H1 (cell line): ENCODE measurements around the gene SLC6A12. TPM values are rescaled to one million over a fixed set of nuclear protein-coding genes. Genes with fewer than 3 reads are reported as not detected.

Experiments
- CTCF ChIA-PET: fragments of 300-600 bp; sonication (Branson Sonifier 250); formaldehyde crosslinking; loops from one replicate; lab custom pipeline; 2021; ENCODE audit not compliant: partially characterized antibody; lab: Charles Lee
- POLR2A ChIA-PET: fragments of 300-600 bp; sonication (Branson Sonifier 250); formaldehyde crosslinking; loops from one replicate; lab custom pipeline; 2021; ENCODE audit warnings: inconsistent platforms; ENCODE audit not compliant: partially characterized antibody; lab: Charles Lee
- DNase-seq, 2 experiments: peaks; one replicate each; pipeline versions ENCODE4 v3.0.0 to v3.0.0-alpha.2; 2010 to 2022; ENCODE audit warnings: low spot score in 2 of 2, low read depth in 1 of 2, mixed read lengths in 1 of 2
- FAIRE-seq: peaks from 2 replicates; lab custom pipeline; 2011; peaks lifted over from hg19 to GRCh38; lab: Jason Lieb, UNC
- H2AFZ ChIP-seq: 2 replicates; pipeline ENCODE4 v1.8.1; 2012; ENCODE audit warnings: low read length, inconsistent platforms
- H2AK5ac ChIP-seq: 2 replicates; pipeline ENCODE4 v1.6.1; 2013; ENCODE audit warnings: low read depth, low read length
- H2BK120ac ChIP-seq: replicated peaks from 2 replicates; pipeline ENCODE3; 2013; ENCODE audit warnings: low read depth, low read length, inconsistent platforms
- H2BK12ac ChIP-seq: 2 replicates; pipeline ENCODE4 v1.6.1; 2013; ENCODE audit warnings: low read depth, low read length
- H2BK15ac ChIP-seq: 2 replicates; pipeline ENCODE4 v1.6.1; 2013; ENCODE audit warnings: low read length
- H2BK20ac ChIP-seq: 2 replicates; pipeline ENCODE4 v1.6.1; 2013; ENCODE audit warnings: low read length
- H2BK5ac ChIP-seq: 2 replicates; pipeline ENCODE4 v1.6.1; 2013; ENCODE audit warnings: low read depth, low read length
- H3K14ac ChIP-seq: 2 replicates; pipeline ENCODE4 v1.6.1; 2013; ENCODE audit warnings: inconsistent platforms; ENCODE audit not compliant: insufficient read length
- H3K18ac ChIP-seq: 2 replicates; pipeline ENCODE4 v1.6.1; 2013; ENCODE audit warnings: low read length; ENCODE audit errors: extremely low read depth
- H3K23ac ChIP-seq: 2 replicates; pipeline ENCODE4 v1.6.1; 2013; ENCODE audit warnings: inconsistent platforms; ENCODE audit not compliant: insufficient read length
- H3K23me2 ChIP-seq: 2 replicates; pipeline ENCODE4 v1.6.1; 2013; ENCODE audit warnings: low read depth, low read length
- H3K27ac ChIP-seq: 2 replicates; pipeline ENCODE4 v1.6.1; 2011; ENCODE audit warnings: low read depth, low read length, inconsistent platforms
- H3K27me3 ChIP-seq, 4 experiments: replicated peaks in 1 of 4; 1 replicate in 1 of 4; 2 replicates in 3 of 4; pipeline versions ENCODE4 v1.6.1 to v1.8.1; 2011 to 2013; ENCODE audit warnings: low read length in 3 of 4, mild to moderate bottlenecking in 3 of 4, inconsistent platforms in 2 of 4, mixed read lengths in 2 of 4, moderate library complexity in 1 of 4; ENCODE audit not compliant: control insufficient read depth in 3 of 4, insufficient read depth in 3 of 4; ENCODE audit errors: extremely low read depth in 1 of 4
- H3K36me3 ChIP-seq, 4 experiments: 2 replicates each; pipeline versions ENCODE4 v1.6.1 to v1.8.1; 2011 to 2013; ENCODE audit warnings: mild to moderate bottlenecking in 4 of 4, low read length in 3 of 4, moderate library complexity in 2 of 4, control low read depth in 1 of 4, inconsistent platforms in 1 of 4; ENCODE audit not compliant: insufficient read depth in 4 of 4, control insufficient read depth in 2 of 4
- H3K4ac ChIP-seq: replicated peaks from 2 replicates; pipeline ENCODE3; 2013; ENCODE audit warnings: low read length, low read depth, mixed read lengths, inconsistent platforms; ENCODE audit not compliant: insufficient read length
- H3K4me1 ChIP-seq, 4 experiments: replicated peaks in 1 of 4; 1 replicate in 1 of 4; 2 replicates in 3 of 4; pipeline versions ENCODE4 v1.6.1 to v1.8.1; 2011 to 2013; ENCODE audit warnings: low read length in 3 of 4, inconsistent platforms in 2 of 4, mixed read lengths in 1 of 4; ENCODE audit not compliant: insufficient read depth in 4 of 4, control insufficient read depth in 3 of 4
- H3K4me2 ChIP-seq, 2 experiments: 2 replicates each; pipeline versions ENCODE4 v1.6.1 to v1.8.1; 2011 to 2013; ENCODE audit warnings: low read depth in 2 of 2, low read length in 2 of 2, control low read depth in 1 of 2, inconsistent platforms in 1 of 2, mild to moderate bottlenecking in 1 of 2; ENCODE audit not compliant: insufficient read depth in 1 of 2
- H3K4me3 ChIP-seq, 4 experiments: fragments of 200-600, 300-600 bp in 1 of 4; sonication (generic), shearing (Covaris generic), sonication (Bioruptor Twin) in 1 of 4; 2 replicates each; pipeline versions ENCODE4 v1.5.1 to v1.8.1; 2011 to 2016; ENCODE audit warnings: low read length in 4 of 4, low read depth in 3 of 4, control low read depth in 2 of 4, inconsistent platforms in 2 of 4, mild to moderate bottlenecking in 2 of 4, mixed read lengths in 1 of 4, moderate library complexity in 1 of 4; ENCODE audit not compliant: insufficient read depth in 2 of 4; ENCODE audit errors: extremely low read depth in 1 of 4
- H3K56ac ChIP-seq: replicated peaks from 2 replicates; pipeline ENCODE3; 2013; ENCODE audit warnings: low read depth, mild to moderate bottlenecking, mixed read lengths, low read length, inconsistent platforms; ENCODE audit not compliant: insufficient read length
- H3K79me1 ChIP-seq: 2 replicates; pipeline ENCODE4 v1.6.1; 2013; ENCODE audit warnings: low read depth, low read length, control low read depth
- H3K79me2 ChIP-seq, 2 experiments: 2 replicates each; pipeline versions ENCODE4 v1.6.1 to v1.8.1; 2012 to 2013; ENCODE audit warnings: low read length in 2 of 2, mild to moderate bottlenecking in 2 of 2, inconsistent platforms in 1 of 2; ENCODE audit not compliant: insufficient read depth in 2 of 2, control insufficient read depth in 1 of 2
- H3K9ac ChIP-seq, 4 experiments: replicated peaks in 1 of 4; 1 replicate in 1 of 4; 2 replicates in 3 of 4; pipeline versions ENCODE4 v1.6.1 to v1.8.1; 2011 to 2013; ENCODE audit warnings: low read depth in 3 of 4, low read length in 3 of 4, control low read depth in 2 of 4, mild to moderate bottlenecking in 2 of 4, moderate library complexity in 2 of 4, inconsistent platforms in 1 of 4; ENCODE audit errors: extremely low read depth in 1 of 4
- H3K9me3 ChIP-seq, 2 experiments: 2 replicates each; pipeline versions ENCODE4 v1.6.1 to v1.8.1; 2012 to 2013; ENCODE audit warnings: mild to moderate bottlenecking in 2 of 2, moderate library complexity in 2 of 2, control low read depth in 1 of 2, inconsistent platforms in 1 of 2, low read depth in 1 of 2, low read length in 1 of 2, mixed read lengths in 1 of 2; ENCODE audit not compliant: insufficient read depth in 2 of 2
- H4K20me1 ChIP-seq, 2 experiments: replicated peaks in 1 of 2; 2 replicates each; pipeline versions ENCODE3 to v1.8.1; 2011 to 2013; ENCODE audit warnings: inconsistent platforms in 2 of 2, low read length in 2 of 2, mild to moderate bottlenecking in 1 of 2; ENCODE audit not compliant: insufficient read depth in 2 of 2, control insufficient read depth in 1 of 2
- H4K5ac ChIP-seq: 2 replicates; pipeline ENCODE4 v1.6.1; 2013; ENCODE audit warnings: low read length, low read depth, mixed read lengths, inconsistent platforms; ENCODE audit not compliant: insufficient read length
- H4K8ac ChIP-seq: 2 replicates; pipeline ENCODE4 v1.8.0; 2013; ENCODE audit warnings: mild to moderate bottlenecking, moderate library complexity, low read length, inconsistent platforms; ENCODE audit not compliant: insufficient read depth; ENCODE audit errors: extremely low read depth
- H4K91ac ChIP-seq: replicated peaks from 2 replicates; pipeline ENCODE3; 2013; ENCODE audit warnings: low read length, mixed read lengths, inconsistent platforms; ENCODE audit not compliant: insufficient read length
- BRCA1 ChIP-seq: IDR thresholded peaks from 2 replicates; pipeline ENCODE4 v1.6.1; 2012; ENCODE audit warnings: low read depth, low read length, improper control_type of control experiment
- CBX5 ChIP-seq: fragments of 300-800, 300-1000 bp; sonication (generic); IDR thresholded peaks from 2 replicates; pipeline ENCODE4 v1.7.1; 2016; ENCODE audit warnings: antibody characterized with exemption, low read length, low read depth
- GTF2F1 ChIP-seq: IDR thresholded peaks from 2 replicates; pipeline ENCODE4 v1.6.1; 2012; ENCODE audit warnings: low read depth, low read length, improper control_type of control experiment, borderline replicate concordance
- HDAC2 ChIP-seq, 2 experiments: fragments of 300-600 bp in 1 of 2; sonication (generic) in 1 of 2; IDR thresholded peaks; 2 replicates each; pipeline ENCODE4 v1.6.1; 2011 to 2012; ENCODE audit warnings: low read depth in 2 of 2, low read length in 2 of 2, mild to moderate bottlenecking in 2 of 2, moderate library complexity in 2 of 2, borderline replicate concordance in 1 of 2, inconsistent platforms in 1 of 2
- KDM1A ChIP-seq: fragments of 200-600, 300-600 bp; sonication (generic); IDR thresholded peaks from 2 replicates; pipeline ENCODE4 v1.7.1; 2016; ENCODE audit warnings: mild to moderate bottlenecking, low read length, borderline replicate concordance
- NANOG ChIP-seq: IDR thresholded peaks from 2 replicates; pipeline ENCODE4 v1.6.1; 2011; ENCODE audit warnings: low read length, low read depth, mild to moderate bottlenecking, inconsistent platforms; ENCODE audit not compliant: insufficient read depth, poor library complexity, severe bottlenecking
- PHF8 ChIP-seq: fragments of 200-600 bp; sonication (generic); conservative IDR thresholded peaks from 2 replicates; pipeline ENCODE4 v1.7.1; 2012; ENCODE audit warnings: low read depth, mild to moderate bottlenecking, inconsistent platforms, low read length, moderate library complexity
- POLR2AphosphoS5 ChIP-seq: IDR thresholded peaks from 2 replicates; pipeline ENCODE4 v1.6.1; 2011; ENCODE audit warnings: low read depth, low read length
- RAD21 ChIP-seq, 2 experiments: IDR thresholded peaks in 1 of 2; conservative IDR thresholded peaks in 1 of 2; 2 replicates each; pipeline ENCODE4 v1.6.1; 2011; ENCODE audit warnings: low read depth in 2 of 2, low read length in 2 of 2, improper control_type of control experiment in 1 of 2, inconsistent platforms in 1 of 2, mild to moderate bottlenecking in 1 of 2, moderate library complexity in 1 of 2
- TAF7 ChIP-seq: optimal IDR thresholded peaks from 2 replicates; pipeline ENCODE3; 2011; ENCODE audit warnings: low read depth, mild to moderate bottlenecking, inconsistent platforms, low read length, moderate library complexity, borderline replicate concordance
- TCF12 ChIP-seq: IDR thresholded peaks from 2 replicates; pipeline ENCODE4 v1.6.1; 2011; ENCODE audit warnings: low read depth, mild to moderate bottlenecking, low read length
- TEAD4 ChIP-seq: IDR thresholded peaks from 2 replicates; pipeline ENCODE4 v1.6.1; 2012; ENCODE audit warnings: low read depth, low read length, inconsistent platforms, mixed read lengths
- WGBS, 2 experiments: shearing (Covaris generic) in 1 of 2; methylation state at CpG; one replicate each; pipeline versions ENCODE4 v1.1.6 to v1.1.7; 2013 to 2015; ENCODE audit warnings: low lambda C conversion rate in 2 of 2, mixed read lengths in 2 of 2, inconsistent platforms in 1 of 2, low coverage in 1 of 2, missing lambda C conversion rate in 1 of 2; ENCODE audit not compliant: insufficient replicate concordance in 2 of 2, insufficient coverage in 1 of 2, insufficient read length in 1 of 2; ENCODE audit errors: extremely low coverage in 1 of 2, missing lambda C conversion rate in 1 of 2; 5-methylcytosine and 5-hydroxymethylcytosine counted together
- polyA plus RNA-seq, 7 experiments: library from polyadenylated mRNA; depleted of rRNA in 3 of 7; stranded (reverse) in 5 of 7; unstranded in 2 of 7; fragments of >200 nt in 5 of 7; fragments of 200-250 nt in 2 of 7; gene quantifications; 1 replicate in 5 of 7; 2 replicates in 1 of 7; 4 replicates in 1 of 7; pipeline versions ENCODE4 v1.2.1 to v1.2.3, GENCODE V29; 2011 to 2013; ENCODE audit warnings: missing spikeins in 2 of 7, mixed read lengths in 2 of 7
- total RNA-seq: library from RNA; stranded (reverse); fragmentation: NEBNext Ultra II Directional; extraction: Animal tissue kit (Norgen Biotek cat#: 25700); gene quantifications from 2 replicates; pipeline ENCODE4 v1.2.1, GENCODE V29; 2021
- TF ChIP-seq, protein P1 (sequence below): IDR thresholded peaks from 2 replicates; pipeline ENCODE4 v1.6.1; 2011; ENCODE audit warnings: low read depth, mild to moderate bottlenecking, low read length; ENCODE audit not compliant: insufficient read depth

Gene SLC6A12
- total and polyA plus RNA-seq, 2 of the 8 experiments (the other 6 are each of a cell fraction or from before 2014, with no cell fraction given): 0.70 to 1.1 TPM

DNA sequence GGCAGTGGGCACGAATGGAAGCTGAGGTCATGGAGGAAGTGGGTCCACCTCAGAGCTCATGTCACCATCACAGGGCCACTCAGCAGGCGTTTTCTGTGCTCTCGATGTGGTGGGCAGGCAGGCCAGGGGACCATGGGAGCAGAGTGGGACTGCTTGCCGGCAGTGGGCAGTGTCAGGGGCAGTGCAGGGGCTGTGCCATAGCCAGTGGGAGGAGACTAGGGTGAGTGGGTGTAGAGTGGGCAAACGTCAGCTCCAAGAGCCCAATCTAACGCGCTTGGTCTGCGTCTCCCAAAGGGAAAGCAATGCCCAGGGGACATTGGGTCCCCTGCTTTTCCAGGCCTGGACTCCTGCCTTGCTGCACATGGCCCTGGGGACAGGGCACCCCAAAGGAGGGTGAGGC, 58.3 kb downstream of the SLC6A12 start:
- no peaks in the 10 kb centered on the region for H3K79me1 ChIP-seq
- no peak overlapping the region for H3K56ac ChIP-seq
- H4K91ac ChIP-seq: no peak overlapping the region
- H3K9me3 ChIP-seq: no peaks in the 10 kb centered on the region
- POLR2A ChIA-PET: no interaction called here
- no peaks in the 10 kb centered on the region for H3K36me3 ChIP-seq
- H4K20me1 ChIP-seq: no peaks in the 10 kb centered on the region
- no peak overlapping the region for H3K9ac ChIP-seq
- WGBS, 2 experiments: 88% methylated on average over 8 of the region's 8 CpGs; no CpG with 5 or more reads in 1 of the 2 experiments
- H2BK5ac ChIP-seq: no peak overlapping the region
- H3K79me2 ChIP-seq: no peaks in the 10 kb centered on the region
- no peak overlapping the region for H2BK15ac ChIP-seq
- H2AK5ac ChIP-seq: 0 out of 2 replicates have a peak overlapping the region, but pooled peaks have one; percentile 13
- FAIRE-seq (no peak), DNase-seq (no peak)
- CTCF ChIA-PET: interaction anchor here (0.6 to 6.6 kb wide), 8 partner anchors 10 to 64 kb away, joined by 3 to 39 read pairs (median 4); no protein-coding TSS in a partner anchor
- H3K4me1 ChIP-seq: peaks cover 0 to 11% (median 2%) of the 10 kb centered on the region in 4 experiments; a peak in 5 of 7 replicates
- H3K18ac ChIP-seq: no peak overlapping the region
- H2BK12ac ChIP-seq: peak overlapping the region; percentile 50; the same call in 1 of the 2 replicates
- no peak overlapping the region for H2BK120ac ChIP-seq
- H2BK20ac ChIP-seq: no peak overlapping the region
- no peak overlapping the region for H4K5ac ChIP-seq
- H3K4me2 ChIP-seq: no peak overlapping the region
- no peak overlapping the region for H3K4me3 ChIP-seq
- H3K14ac ChIP-seq: no peak overlapping the region
- H2AFZ ChIP-seq: no peak overlapping the region
- no peak overlapping the region for H3K27ac ChIP-seq
- no peak overlapping the region for H3K23ac ChIP-seq
- no peak overlapping the region for H3K4ac ChIP-seq
- H4K8ac ChIP-seq: no peak overlapping the region
- no peaks in the 10 kb centered on the region for H3K27me3 ChIP-seq
- no peaks in the 10 kb centered on the region for H3K23me2 ChIP-seq
- no peak for TF ChIP-seq TCF12
- TF ChIP-seq, protein P1, sequence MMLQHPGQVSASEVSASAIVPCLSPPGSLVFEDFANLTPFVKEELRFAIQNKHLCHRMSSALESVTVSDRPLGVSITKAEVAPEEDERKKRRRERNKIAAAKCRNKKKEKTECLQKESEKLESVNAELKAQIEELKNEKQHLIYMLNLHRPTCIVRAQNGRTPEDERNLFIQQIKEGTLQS: no peak
- TF ChIP-seq KDM1A: no peak
- TF ChIP-seq PHF8: no peak
- no peak for TF ChIP-seq TAF7
- TF ChIP-seq POLR2AphosphoS5: no peak
- TF ChIP-seq GTF2F1: no peak
- no peak for TF ChIP-seq CBX5
- no peak for TF ChIP-seq RAD21 (IDR thresholded peaks at IDR 0.05 in 1 of 2, conservative IDR thresholded peaks at IDR 0.05 in 1 of 2; ENCODE audit: low read depth in 2 of 2, low read length in 2 of 2)
- TF ChIP-seq BRCA1: no peak
- no peak for TF ChIP-seq HDAC2 (IDR thresholded peaks at IDR 0.05; ENCODE audit: borderline replicate concordance in 1 of 2, low read depth in 2 of 2, low read length in 2 of 2)
- no peak for TF ChIP-seq NANOG
- no peak for TF ChIP-seq TEAD4
